ENCODE measurements around the gene HIGD2A. TPM values are rescaled to one million over a fixed set of nuclear protein-coding genes. Genes with fewer than 3 reads are reported as not detected.
A peak's percentile ranks its signal among the peaks of the same experiment; 100 is the strongest.

Gene HIGD2A
- total and polyA plus RNA-seq, 9 of the 15 experiments (the other 6 are each of a cell fraction or from before 2014, with no cell fraction given) = 94.7 to 264 (median 163) TPM

- in situ Hi-C loops (cut with MboI) = no loop called here
- Histone ChIP-seq H4K20me1 (replicated peaks; ENCODE audit: control insufficient read depth, insufficient read depth, low read length) (peaks cover 9% of the 10 kb centered on the region; the same call in 1 of the 2 replicates), H3K9me3 (replicated peaks; ENCODE audit: control insufficient read depth, insufficient read depth, low read depth, low read length) (no peaks in the 10 kb centered on the region), H3K79me2 (ENCODE audit: control insufficient read depth, insufficient read depth, low read length) (peaks cover 15% of the 10 kb centered on the region), H3K4me1 (replicated peaks in 1 of 2; ENCODE audit: control insufficient read depth in 2 of 2, insufficient read depth in 2 of 2, low read length in 2 of 2) (peaks cover 3 to 5% of the 10 kb centered on the region in 2 experiments; a peak in 4 of 5 replicates), H3K4me2 (ENCODE audit: insufficient read depth, low read length) (no peak overlapping the region), H3K9ac (ENCODE audit: insufficient read depth in 1 of 2, low read depth in 2 of 2, low read length in 2 of 2) (no peak overlapping the region), H3K27ac (ENCODE audit: extremely low read depth, low read depth, low read length) (no peak overlapping the region), H3K9me1 (ENCODE audit: control insufficient read depth, insufficient read depth, low read length) (peaks cover 4% of the 10 kb centered on the region), H3K36me3 (ENCODE audit: control insufficient read depth, insufficient read depth, low read length) (peaks cover 37% of the 10 kb centered on the region; the same call in 2 of the 3 replicates), H3K4me3 (no peak overlapping the region), H3K27me3 (ENCODE audit: control insufficient read depth in 2 of 2, insufficient read depth in 2 of 2, low read length in 2 of 2) (no peaks in the 10 kb centered on the region), H2AFZ (ENCODE audit: low read depth, low read length) (no peak overlapping the region)
- no TSS peak for BruUV-seq (replicated peaks)
- ChIA-PET POLR2A (interaction anchor here (0.7 to 1.2 kb wide), 2 partner anchors 16 to 127 kb away, joined by 3 read pairs; partner anchors contain the start of gene RNF44), CTCF (ENCODE audit: low intra/inter-chr PET ratio) (no interaction called here)
- ATAC-seq = no peak
- peak in 1 of 2 experiments; percentile 29; a peak in 1 of 4 replicates for TF ChIP-seq KDM1A (IDR thresholded peaks at IDR 0.05)
- no peak for TF ChIP-seq STAT5B (CRISPR knock-in tag; IDR thresholded peaks at IDR 0.05)
- TF ChIP-seq NBN (IDR thresholded peaks at IDR 0.05; ENCODE audit: low read depth) = no peak
- 0 out of 2 replicates have a peak, but pooled peaks have one; percentile 16 for TF ChIP-seq BCOR (IDR thresholded peaks at IDR 0.05)
- TF ChIP-seq COPS2 (conservative IDR thresholded peaks at IDR 0.05) = no peak
- peak; percentile 34 for TF ChIP-seq RBM25 (IDR thresholded peaks at IDR 0.05; ENCODE audit: low read depth, low read length, severe bottlenecking)
- TF ChIP-seq, protein P1, sequence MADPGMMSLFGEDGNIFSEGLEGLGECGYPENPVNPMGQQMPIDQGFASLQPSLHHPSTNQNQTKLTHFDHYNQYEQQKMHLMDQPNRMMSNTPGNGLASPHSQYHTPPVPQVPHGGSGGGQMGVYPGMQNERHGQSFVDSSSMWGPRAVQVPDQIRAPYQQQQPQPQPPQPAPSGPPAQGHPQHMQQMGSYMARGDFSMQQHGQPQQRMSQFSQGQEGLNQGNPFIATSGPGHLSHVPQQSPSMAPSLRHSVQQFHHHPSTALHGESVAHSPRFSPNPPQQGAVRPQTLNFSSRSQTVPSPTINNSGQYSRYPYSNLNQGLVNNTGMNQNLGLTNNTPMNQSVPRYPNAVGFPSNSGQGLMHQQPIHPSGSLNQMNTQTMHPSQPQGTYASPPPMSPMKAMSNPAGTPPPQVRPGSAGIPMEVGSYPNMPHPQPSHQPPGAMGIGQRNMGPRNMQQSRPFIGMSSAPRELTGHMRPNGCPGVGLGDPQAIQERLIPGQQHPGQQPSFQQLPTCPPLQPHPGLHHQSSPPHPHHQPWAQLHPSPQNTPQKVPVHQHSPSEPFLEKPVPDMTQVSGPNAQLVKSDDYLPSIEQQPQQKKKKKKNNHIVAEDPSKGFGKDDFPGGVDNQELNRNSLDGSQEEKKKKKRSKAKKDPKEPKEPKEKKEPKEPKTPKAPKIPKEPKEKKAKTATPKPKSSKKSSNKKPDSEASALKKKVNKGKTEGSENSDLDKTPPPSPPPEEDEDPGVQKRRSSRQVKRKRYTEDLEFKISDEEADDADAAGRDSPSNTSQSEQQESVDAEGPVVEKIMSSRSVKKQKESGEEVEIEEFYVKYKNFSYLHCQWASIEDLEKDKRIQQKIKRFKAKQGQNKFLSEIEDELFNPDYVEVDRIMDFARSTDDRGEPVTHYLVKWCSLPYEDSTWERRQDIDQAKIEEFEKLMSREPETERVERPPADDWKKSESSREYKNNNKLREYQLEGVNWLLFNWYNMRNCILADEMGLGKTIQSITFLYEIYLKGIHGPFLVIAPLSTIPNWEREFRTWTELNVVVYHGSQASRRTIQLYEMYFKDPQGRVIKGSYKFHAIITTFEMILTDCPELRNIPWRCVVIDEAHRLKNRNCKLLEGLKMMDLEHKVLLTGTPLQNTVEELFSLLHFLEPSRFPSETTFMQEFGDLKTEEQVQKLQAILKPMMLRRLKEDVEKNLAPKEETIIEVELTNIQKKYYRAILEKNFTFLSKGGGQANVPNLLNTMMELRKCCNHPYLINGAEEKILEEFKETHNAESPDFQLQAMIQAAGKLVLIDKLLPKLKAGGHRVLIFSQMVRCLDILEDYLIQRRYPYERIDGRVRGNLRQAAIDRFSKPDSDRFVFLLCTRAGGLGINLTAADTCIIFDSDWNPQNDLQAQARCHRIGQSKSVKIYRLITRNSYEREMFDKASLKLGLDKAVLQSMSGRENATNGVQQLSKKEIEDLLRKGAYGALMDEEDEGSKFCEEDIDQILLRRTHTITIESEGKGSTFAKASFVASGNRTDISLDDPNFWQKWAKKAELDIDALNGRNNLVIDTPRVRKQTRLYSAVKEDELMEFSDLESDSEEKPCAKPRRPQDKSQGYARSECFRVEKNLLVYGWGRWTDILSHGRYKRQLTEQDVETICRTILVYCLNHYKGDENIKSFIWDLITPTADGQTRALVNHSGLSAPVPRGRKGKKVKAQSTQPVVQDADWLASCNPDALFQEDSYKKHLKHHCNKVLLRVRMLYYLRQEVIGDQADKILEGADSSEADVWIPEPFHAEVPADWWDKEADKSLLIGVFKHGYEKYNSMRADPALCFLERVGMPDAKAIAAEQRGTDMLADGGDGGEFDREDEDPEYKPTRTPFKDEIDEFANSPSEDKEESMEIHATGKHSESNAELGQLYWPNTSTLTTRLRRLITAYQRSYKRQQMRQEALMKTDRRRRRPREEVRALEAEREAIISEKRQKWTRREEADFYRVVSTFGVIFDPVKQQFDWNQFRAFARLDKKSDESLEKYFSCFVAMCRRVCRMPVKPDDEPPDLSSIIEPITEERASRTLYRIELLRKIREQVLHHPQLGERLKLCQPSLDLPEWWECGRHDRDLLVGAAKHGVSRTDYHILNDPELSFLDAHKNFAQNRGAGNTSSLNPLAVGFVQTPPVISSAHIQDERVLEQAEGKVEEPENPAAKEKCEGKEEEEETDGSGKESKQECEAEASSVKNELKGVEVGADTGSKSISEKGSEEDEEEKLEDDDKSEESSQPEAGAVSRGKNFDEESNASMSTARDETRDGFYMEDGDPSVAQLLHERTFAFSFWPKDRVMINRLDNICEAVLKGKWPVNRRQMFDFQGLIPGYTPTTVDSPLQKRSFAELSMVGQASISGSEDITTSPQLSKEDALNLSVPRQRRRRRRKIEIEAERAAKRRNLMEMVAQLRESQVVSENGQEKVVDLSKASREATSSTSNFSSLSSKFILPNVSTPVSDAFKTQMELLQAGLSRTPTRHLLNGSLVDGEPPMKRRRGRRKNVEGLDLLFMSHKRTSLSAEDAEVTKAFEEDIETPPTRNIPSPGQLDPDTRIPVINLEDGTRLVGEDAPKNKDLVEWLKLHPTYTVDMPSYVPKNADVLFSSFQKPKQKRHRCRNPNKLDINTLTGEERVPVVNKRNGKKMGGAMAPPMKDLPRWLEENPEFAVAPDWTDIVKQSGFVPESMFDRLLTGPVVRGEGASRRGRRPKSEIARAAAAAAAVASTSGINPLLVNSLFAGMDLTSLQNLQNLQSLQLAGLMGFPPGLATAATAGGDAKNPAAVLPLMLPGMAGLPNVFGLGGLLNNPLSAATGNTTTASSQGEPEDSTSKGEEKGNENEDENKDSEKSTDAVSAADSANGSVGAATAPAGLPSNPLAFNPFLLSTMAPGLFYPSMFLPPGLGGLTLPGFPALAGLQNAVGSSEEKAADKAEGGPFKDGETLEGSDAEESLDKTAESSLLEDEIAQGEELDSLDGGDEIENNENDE (IDR thresholded peaks at IDR 0.05; ENCODE audit: low read depth, low read length) = no peak
- TF ChIP-seq CEBPB (tag; IDR thresholded peaks at IDR 0.05) = no peak
- intact Hi-C loops (cut with micrococcal nuclease) = loop anchor here (10.0 kb wide), 1 partner anchor 74 kb away; no protein-coding TSS in a partner anchor
- peak in 2 of 4 experiments; percentile 6 to 11 for DNase-seq (ENCODE audit: extremely low read depth in 1 of 4, low spot score in 3 of 4)
- no peak for FAIRE-seq
- WGBS (ENCODE audit: insufficient coverage, low coverage, missing lambda C conversion rate) = 93% methylated on average over 5 of the region's 5 CpGs
Observed at GRCh38 chr5:176410486-176411180, 22.1 kb downstream of the HIGD2A start.
